SK-N-MC (cell line): ENCODE data around the gene PEX14.

ENCODE experiments used
- DNase-seq: peaks from one replicate; pipeline ENCODE4 v3.0.0-alpha.2; 2011; ENCODE audit warnings: low read depth, low spot score
- H3K27ac ChIP-seq: fragments of 200-600 bp; sonication (generic); 2 replicates; pipeline ENCODE4 v1.5.1; 2016; ENCODE audit warnings: mixed run types
- H3K36me3 ChIP-seq: fragments of 200-600 bp; sonication (generic); 2 replicates; pipeline ENCODE4 v1.6.1; 2017; ENCODE audit warnings: antibody characterized with exemption, low read length, mixed read lengths; ENCODE audit not compliant: insufficient read depth
- H3K4me3 ChIP-seq: fragments of 200-600 bp; sonication (generic); 2 replicates; pipeline ENCODE4 v1.5.1; 2016
- H3K9ac ChIP-seq: fragments of 200-600 bp; sonication (generic); 2 replicates; pipeline ENCODE4 v1.8.0; 2017; ENCODE audit warnings: mixed run types, mixed read lengths; ENCODE audit not compliant: insufficient read length
- H3K9me3 ChIP-seq: fragments of 200-600 bp; sonication (generic); 2 replicates; pipeline ENCODE4 v1.6.1; 2017; ENCODE audit warnings: low read depth, mild to moderate bottlenecking, antibody characterized with exemption, low read length, moderate library complexity, mixed read lengths
- EZH2 ChIP-seq: fragments of 200-600 bp; sonication (generic); IDR thresholded peaks from one replicate; pipeline ENCODE4 v1.6.1; 2017; ENCODE audit warnings: antibody characterized with exemption
- FOXP2 ChIP-seq: optimal IDR thresholded peaks from 2 replicates; pipeline ENCODE3; 2011; ENCODE audit warnings: mild to moderate bottlenecking, moderate library complexity; ENCODE audit not compliant: insufficient read depth; ENCODE audit errors: extremely low read length, control extremely low read depth
- POLR2AphosphoS5 ChIP-seq: IDR thresholded peaks from 2 replicates; pipeline ENCODE4 v1.6.1; 2012; ENCODE audit warnings: mild to moderate bottlenecking, low read depth, low read length, borderline replicate concordance

PEX14 gene

GRCh38 chr1:10651793-10652192, 177.0 kb downstream of the PEX14 start:
- DNase-seq: no peak

GRCh38 chr1:10652626-10653025, 177.9 kb downstream of the PEX14 start:
- no peak overlapping the region for H3K4me3 ChIP-seq
- DNase-seq: no peak
- H3K27ac ChIP-seq: no peak overlapping the region
- TF ChIP-seq FOXP2 (no peak), POLR2AphosphoS5 (no peak), EZH2 (no peak)
- H3K9ac ChIP-seq: no peak overlapping the region
- no peaks in the 10 kb centered on the region for H3K36me3 ChIP-seq
- H3K9me3 ChIP-seq: no peaks in the 10 kb centered on the region

More at GRCh38 chr1:10651793-10652192, 177.0 kb downstream of the PEX14 start:
- H3K9me3 ChIP-seq: no peaks in the 10 kb centered on the region
- H3K4me3 ChIP-seq: no peak overlapping the region
- H3K9ac ChIP-seq: no peak overlapping the region
- no peaks in the 10 kb centered on the region for H3K36me3 ChIP-seq
- H3K27ac ChIP-seq: no peak overlapping the region
- TF ChIP-seq EZH2: no peak
- TF ChIP-seq POLR2AphosphoS5: no peak
- TF ChIP-seq FOXP2: no peak

- H3K9ac ChIP-seq: no peak overlapping the region
- DNase-seq: no peak
- no peak overlapping the region for H3K27ac ChIP-seq
- TF ChIP-seq FOXP2 (no peak), POLR2AphosphoS5 (no peak), EZH2 (no peak)
- H3K36me3 ChIP-seq: no peaks in the 10 kb centered on the region
- H3K9me3 ChIP-seq: no peaks in the 10 kb centered on the region
- no peak overlapping the region for H3K4me3 ChIP-seq
Measured at GRCh38 chr1:10653370-10654125, 178.8 kb downstream of the PEX14 start.

- Histone ChIP-seq H3K9me3 (no peaks in the 10 kb centered on the region), H3K27ac (no peak overlapping the region), H3K36me3 (no peaks in the 10 kb centered on the region), H3K9ac (no peak overlapping the region), H3K4me3 (no peak overlapping the region)
- TF ChIP-seq FOXP2: no peak
- TF ChIP-seq EZH2: no peak
- no peak for TF ChIP-seq POLR2AphosphoS5
- DNase-seq: no peak
Measured at GRCh38 chr1:10655002-10655401, 180.3 kb downstream of the PEX14 start.

GRCh38 chr1:10656431-10656830, 181.7 kb downstream of the PEX14 start:
- no peak for DNase-seq
- Histone ChIP-seq H3K4me3 (no peak overlapping the region), H3K27ac (no peak overlapping the region), H3K9me3 (no peaks in the 10 kb centered on the region), H3K9ac (no peak overlapping the region), H3K36me3 (no peaks in the 10 kb centered on the region)
- TF ChIP-seq POLR2AphosphoS5 (no peak), FOXP2 (no peak), EZH2 (no peak)

- H3K36me3 ChIP-seq: no peaks in the 10 kb centered on the region
- no peak overlapping the region for H3K9ac ChIP-seq
- DNase-seq: no peak
- H3K27ac ChIP-seq: no peak overlapping the region
- no peak overlapping the region for H3K4me3 ChIP-seq
- no peak for TF ChIP-seq FOXP2
- TF ChIP-seq POLR2AphosphoS5: no peak
- TF ChIP-seq EZH2: no peak
- no peaks in the 10 kb centered on the region for H3K9me3 ChIP-seq
Measured at GRCh38 chr1:10657088-10657847, 182.5 kb downstream of the PEX14 start.

GRCh38 chr1:10658396-10659066, 183.8 kb downstream of the PEX14 start:
- Histone ChIP-seq H3K9ac (no peak overlapping the region), H3K9me3 (no peaks in the 10 kb centered on the region), H3K36me3 (no peaks in the 10 kb centered on the region), H3K27ac (no peak overlapping the region), H3K4me3 (no peak overlapping the region)
- DNase-seq: no peak
- TF ChIP-seq POLR2AphosphoS5 (no peak), FOXP2 (no peak), EZH2 (no peak)

- no peak for DNase-seq
- Histone ChIP-seq H3K9me3 (no peaks in the 10 kb centered on the region), H3K4me3 (no peak overlapping the region), H3K27ac (no peak overlapping the region), H3K36me3 (no peaks in the 10 kb centered on the region), H3K9ac (no peak overlapping the region)
- TF ChIP-seq FOXP2 (no peak), EZH2 (no peak), POLR2AphosphoS5 (no peak)
Measured at GRCh38 chr1:10659218-10659617, 184.5 kb downstream of the PEX14 start.
